Left ventricle myocardium inferior (tissue), 1 donor: Measurements from ENCODE around the gene BCAS3. TPM values are rescaled to one million over a fixed set of nuclear protein-coding genes. Genes with fewer than 3 reads are reported as not detected.

Experiments
- DNase-seq: peaks from one replicate; pipeline ENCODE4 v3.0.0-alpha.2; 2020
- H3K27ac ChIP-seq: fragments of 200-600 bp; replicated peaks from 2 replicates; pipeline ENCODE4 v1.8.0; 2021
- H3K27me3 ChIP-seq: fragments of 200-600 bp; 2 replicates; pipeline ENCODE4 v1.8.0; 2021; ENCODE audit warnings: low read depth
- H3K36me3 ChIP-seq: fragments of 200-600 bp; 2 replicates; pipeline ENCODE4 v1.8.0; 2021
- H3K4me1 ChIP-seq: fragments of 200-600 bp; 2 replicates; pipeline ENCODE4 v1.8.0; 2021
- H3K4me3 ChIP-seq: fragments of 200-600 bp; 2 replicates; pipeline ENCODE4 v1.8.0; 2021; ENCODE audit warnings: mild to moderate bottlenecking, moderate library complexity
- H3K9me3 ChIP-seq: fragments of 200-600 bp; replicated peaks from 2 replicates; pipeline ENCODE4 v1.8.0; 2021
- intact Hi-C: fragments of 100-400 bp; cut with micrococcal nuclease; formaldehyde crosslinking; loops from one replicate; pipeline ENCODE4 v1.11.0; 2022
- total RNA-seq: library from RNA; stranded (reverse); fragmentation: NEBNext Ultra II Directional; extraction: Animal tissue kit (Norgen Biotek cat#: 25700); gene quantifications from one replicate; pipeline ENCODE4 v1.2.1, GENCODE V29; 2021
- TF ChIP-seq, protein P1 (sequence below): fragments of 200-600 bp; IDR thresholded peaks from 2 replicates; pipeline ENCODE4 v1.8.0; 2021; ENCODE audit warnings: antibody characterized with exemption, mild to moderate bottlenecking, borderline replicate concordance
- donor health status: DM: no; HTN: yes; CAD: no; lungs with severe emphysema.

Gene BCAS3
- total RNA-seq, 1 donor from 2014 or later = 16.5 TPM

DNA sequence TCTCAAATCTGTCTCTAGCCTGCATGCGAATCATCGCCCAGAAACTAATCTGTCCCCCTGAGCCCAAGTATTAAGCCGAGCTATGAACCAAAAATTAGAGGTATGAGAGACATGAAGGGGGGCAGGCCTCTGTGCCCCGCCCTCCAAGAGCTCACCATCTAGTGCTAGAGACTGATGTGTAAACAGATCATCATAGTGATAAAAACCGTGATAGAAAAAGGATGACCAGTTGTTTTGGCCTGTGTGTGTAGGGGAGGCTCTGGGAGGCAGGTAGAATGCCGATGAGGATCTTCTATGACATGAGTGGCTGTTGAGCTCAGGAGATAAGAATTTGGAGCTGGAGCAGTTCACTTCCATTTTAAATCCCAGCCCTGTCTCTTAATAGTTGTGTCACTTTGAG lies 632.9 kb downstream of the BCAS3 start:
- no peak for DNase-seq
- Histone ChIP-seq H3K4me1 (peaks cover 29% of the 10 kb centered on the region), H3K9me3 (no peaks in the 10 kb centered on the region), H3K27ac (no peak overlapping the region), H3K36me3 (no peaks in the 10 kb centered on the region), H3K27me3 (no peaks in the 10 kb centered on the region), H3K4me3 (no peak overlapping the region)
- TF ChIP-seq, protein P1, sequence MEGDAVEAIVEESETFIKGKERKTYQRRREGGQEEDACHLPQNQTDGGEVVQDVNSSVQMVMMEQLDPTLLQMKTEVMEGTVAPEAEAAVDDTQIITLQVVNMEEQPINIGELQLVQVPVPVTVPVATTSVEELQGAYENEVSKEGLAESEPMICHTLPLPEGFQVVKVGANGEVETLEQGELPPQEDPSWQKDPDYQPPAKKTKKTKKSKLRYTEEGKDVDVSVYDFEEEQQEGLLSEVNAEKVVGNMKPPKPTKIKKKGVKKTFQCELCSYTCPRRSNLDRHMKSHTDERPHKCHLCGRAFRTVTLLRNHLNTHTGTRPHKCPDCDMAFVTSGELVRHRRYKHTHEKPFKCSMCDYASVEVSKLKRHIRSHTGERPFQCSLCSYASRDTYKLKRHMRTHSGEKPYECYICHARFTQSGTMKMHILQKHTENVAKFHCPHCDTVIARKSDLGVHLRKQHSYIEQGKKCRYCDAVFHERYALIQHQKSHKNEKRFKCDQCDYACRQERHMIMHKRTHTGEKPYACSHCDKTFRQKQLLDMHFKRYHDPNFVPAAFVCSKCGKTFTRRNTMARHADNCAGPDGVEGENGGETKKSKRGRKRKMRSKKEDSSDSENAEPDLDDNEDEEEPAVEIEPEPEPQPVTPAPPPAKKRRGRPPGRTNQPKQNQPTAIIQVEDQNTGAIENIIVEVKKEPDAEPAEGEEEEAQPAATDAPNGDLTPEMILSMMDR = no peak
- intact Hi-C loops = no loop called here

DNA sequence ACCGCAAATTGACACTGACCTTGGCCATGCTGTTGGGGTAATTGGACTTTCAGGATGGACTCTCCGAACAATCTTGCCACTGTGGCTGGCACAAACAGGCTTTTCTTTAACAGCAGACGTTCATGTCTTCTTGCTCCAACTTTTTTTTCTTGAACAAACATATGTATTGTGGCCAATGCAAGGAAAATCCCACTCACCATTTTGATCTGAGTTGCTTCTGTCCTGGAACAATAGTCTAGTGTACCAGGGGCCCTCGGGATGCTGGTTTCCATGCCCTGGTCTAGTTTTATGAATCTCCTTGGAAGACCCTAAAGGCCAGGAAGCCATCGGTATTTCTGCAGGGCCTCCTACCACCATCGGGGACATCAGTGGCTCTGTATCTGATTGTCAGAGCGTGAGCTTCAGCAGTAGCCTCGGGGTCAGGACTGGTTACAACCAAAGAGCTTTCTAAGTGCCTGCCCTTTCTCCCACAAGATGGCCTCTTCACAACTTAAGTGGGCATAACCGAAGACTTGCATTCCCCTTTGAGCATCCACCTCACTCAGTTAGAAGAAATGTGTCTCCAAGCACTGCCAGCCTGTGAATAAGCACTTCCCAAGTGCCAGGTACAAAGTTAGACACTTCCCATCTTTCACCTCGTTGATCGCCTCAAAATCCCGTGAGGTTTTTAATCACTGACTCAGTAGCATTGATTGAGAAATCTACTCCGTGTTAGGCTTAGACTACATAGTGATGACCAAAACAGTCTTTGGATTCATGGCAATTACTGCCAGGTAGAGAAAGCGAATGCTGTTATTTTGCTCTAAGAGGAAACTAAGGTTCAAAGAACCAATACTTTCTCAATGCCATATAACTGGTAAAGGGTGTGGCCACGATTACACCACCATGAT lies 635.0 kb downstream of the BCAS3 start:
- H3K4me3 ChIP-seq = no peak overlapping the region
- H3K4me1 ChIP-seq = peaks cover 30% of the 10 kb centered on the region
- intact Hi-C loops = no loop called here
- H3K27ac ChIP-seq = peak overlapping the region; percentile 85
- H3K27me3 ChIP-seq = no peaks in the 10 kb centered on the region
- H3K36me3 ChIP-seq = no peaks in the 10 kb centered on the region
- DNase-seq = no peak
- H3K9me3 ChIP-seq = no peaks in the 10 kb centered on the region
- TF ChIP-seq, protein P1 = no peak

DNA sequence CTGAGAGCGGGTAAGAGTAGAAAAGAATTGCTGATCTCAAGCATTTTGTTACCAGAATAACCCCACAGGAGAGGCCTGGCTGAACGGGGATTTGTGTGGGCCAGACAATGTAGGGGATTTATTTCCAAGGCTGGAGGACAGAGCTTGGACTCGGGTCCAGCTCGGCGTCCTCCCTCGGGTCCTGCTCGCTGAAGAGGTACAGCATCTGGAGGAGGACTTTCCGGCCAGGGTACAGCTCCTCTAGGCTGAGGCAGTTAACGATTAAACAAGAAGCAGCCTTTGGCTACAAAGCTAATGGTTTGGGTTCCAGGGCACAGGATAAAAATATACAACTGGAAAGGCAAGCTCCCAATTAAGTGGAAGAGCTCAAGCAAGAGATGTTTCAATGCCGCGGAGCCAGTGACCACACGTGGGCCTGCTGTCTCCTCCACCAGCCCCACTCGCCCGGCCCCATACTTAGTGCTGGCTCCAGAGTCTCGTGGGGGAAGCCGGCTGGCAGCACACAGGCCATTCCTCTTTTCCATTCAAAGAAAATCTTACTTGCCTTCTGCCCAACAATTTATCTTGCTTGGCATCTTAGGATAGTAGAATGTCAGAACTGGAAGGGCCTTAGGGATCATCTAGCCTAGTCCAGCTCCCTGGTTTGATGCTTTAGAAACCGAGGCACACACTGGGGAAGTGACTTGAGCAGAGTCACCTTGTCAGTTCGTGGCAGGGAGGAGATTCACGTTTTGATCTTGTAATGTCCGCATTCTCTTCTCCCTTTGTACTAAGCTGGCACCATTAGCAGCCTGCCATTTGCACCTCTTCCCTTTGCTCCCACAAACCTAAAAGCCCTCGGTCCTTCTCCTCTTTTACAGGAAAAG lies 636.0 kb downstream of the BCAS3 start:
- Histone ChIP-seq H3K36me3 (no peaks in the 10 kb centered on the region), H3K27me3 (no peaks in the 10 kb centered on the region), H3K4me3 (peak overlapping the region; percentile 4), H3K4me1 (peaks cover 30% of the 10 kb centered on the region), H3K9me3 (no peaks in the 10 kb centered on the region), H3K27ac (peak overlapping the region; percentile 85)
- DNase-seq = peak; percentile 61
- TF ChIP-seq, protein P1 = no peak
- intact Hi-C loops = no loop called here

DNA sequence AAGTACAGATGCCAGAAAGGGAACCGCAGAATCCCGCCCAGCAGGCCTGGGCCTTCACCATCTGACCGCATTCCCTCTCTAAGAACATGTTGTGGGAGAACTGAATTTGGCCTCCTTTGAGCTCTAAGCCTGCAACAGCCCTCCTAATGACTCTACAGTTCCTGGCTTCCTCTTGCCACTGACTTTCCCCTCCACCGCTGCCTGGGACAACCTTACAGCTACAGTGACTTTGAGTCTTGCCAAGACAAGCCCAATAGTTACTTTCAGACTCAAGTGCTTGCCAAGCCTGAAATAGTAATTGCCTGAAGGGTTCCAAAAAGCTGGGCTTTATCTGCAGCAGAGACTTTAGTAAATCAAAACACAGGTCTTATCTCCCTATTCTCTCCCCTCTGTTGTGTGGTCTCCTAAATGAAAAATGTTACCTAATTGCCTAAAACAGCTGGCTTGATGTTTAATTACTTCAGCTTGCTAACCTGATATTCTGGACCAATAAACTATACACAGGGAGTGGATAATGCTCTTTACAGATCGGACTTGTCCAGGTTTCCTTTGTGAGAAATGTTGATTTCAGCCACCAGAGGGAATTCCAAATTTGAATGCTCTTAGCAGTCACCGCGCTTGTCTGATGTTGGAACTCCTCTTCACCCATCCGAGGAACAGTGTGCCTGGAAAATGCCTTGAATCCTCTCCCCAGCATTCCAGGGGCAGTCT lies 636.9 kb downstream of the BCAS3 start:
- peaks cover 30% of the 10 kb centered on the region for H3K4me1 ChIP-seq
- DNase-seq = peak; percentile 41
- peak overlapping the region; percentile 85 for H3K27ac ChIP-seq
- H3K4me3 ChIP-seq = peak overlapping the region; percentile 4
- intact Hi-C loops = no loop called here
- H3K36me3 ChIP-seq = no peaks in the 10 kb centered on the region
- TF ChIP-seq, protein P1 = peak; percentile 40
- H3K9me3 ChIP-seq = no peaks in the 10 kb centered on the region
- H3K27me3 ChIP-seq = no peaks in the 10 kb centered on the region

DNA sequence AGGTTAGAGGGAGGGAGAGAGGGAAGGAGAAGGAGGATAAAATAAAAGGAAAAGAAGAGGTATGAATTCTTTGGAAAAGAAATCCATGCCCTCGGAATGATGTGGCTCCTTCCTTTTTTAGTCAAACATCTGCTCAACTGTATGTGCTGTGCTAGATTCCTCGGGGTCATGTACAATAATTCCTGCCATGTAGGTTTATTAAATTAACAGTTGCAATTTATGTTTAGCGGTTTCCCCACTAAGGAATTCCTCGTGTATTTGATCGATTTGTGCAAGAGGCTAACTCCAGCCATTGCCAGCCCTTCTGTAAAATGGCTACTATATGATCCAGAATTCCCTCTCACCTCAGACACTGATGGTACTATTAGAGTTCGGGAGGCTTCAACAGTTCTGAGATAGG lies 639.0 kb downstream of the BCAS3 start:
- no peaks in the 10 kb centered on the region for H3K36me3 ChIP-seq
- TF ChIP-seq, protein P1 = no peak
- intact Hi-C loops = no loop called here
- H3K4me1 ChIP-seq = peaks cover 30% of the 10 kb centered on the region
- DNase-seq = no peak
- H3K27ac ChIP-seq = no peak overlapping the region
- H3K9me3 ChIP-seq = no peaks in the 10 kb centered on the region
- no peak overlapping the region for H3K4me3 ChIP-seq
- no peaks in the 10 kb centered on the region for H3K27me3 ChIP-seq
